Stimulated activated naive CD4-positive, alpha-beta T cell (primary cell): ENCODE measurements around the gene ZNF285.
"Not testable (repeated sequence)": the region's sequence is repeated elsewhere in the genome, so short reads cannot be mapped to it uniquely, and the experiment has no call there.

Experiments used
- DNase-seq, 6 experiments: peaks; one replicate each; lab custom pipeline; 2025; lab: John Stamatoyannopoulos, UW

ZNF285 gene

DNA sequence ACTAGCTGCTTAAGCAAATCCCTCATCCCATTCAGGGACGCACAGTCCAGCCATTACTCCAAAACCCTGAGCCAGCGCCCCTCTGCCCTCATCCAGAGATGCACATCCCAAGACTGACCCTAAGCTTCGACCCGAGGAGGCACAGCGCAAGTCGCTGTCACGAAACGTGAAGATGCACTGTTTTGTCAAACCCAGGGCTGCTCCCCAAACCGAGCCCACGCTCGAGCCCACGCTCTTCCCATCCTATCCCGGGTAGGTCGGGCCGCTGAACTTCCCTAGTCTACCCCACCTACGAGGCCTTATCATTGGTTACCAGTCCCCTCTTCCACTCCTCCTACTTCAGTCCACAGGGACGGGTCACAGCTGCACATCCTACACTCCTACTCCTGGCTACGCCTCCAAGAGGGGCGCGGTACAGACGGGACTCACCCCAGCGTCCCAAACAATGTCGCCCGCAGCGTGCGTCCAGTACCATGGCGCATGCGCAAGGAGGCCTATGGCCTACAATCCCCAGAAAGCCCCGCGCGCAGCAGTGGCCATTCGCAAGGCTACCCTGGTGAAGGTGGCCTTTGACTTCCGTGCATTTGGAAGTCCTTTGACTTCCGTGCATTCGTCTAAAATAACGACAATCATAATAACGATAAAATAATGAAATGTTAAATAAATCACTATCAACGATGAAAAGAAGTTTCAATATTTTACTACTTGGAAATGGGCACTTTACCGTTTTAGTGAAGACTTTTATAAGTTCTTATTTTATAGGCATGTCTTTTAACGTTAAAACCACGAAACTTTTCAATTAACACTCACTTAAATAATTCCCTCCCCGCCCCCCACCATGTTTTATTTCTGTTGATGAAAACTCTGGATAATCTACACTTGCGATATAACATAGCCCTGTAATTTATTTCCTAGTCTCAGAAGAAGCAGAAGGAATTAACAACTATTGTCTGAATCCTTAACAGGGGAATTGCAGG lies at the start of gene ZNF285:
Gene ZNF285 (minus strand): TSS at position 470 of the 977 bp plus-strand sequence. CDS start 4,395 bp downstream, outside the sequence.
- no peak for DNase-seq

DNA sequence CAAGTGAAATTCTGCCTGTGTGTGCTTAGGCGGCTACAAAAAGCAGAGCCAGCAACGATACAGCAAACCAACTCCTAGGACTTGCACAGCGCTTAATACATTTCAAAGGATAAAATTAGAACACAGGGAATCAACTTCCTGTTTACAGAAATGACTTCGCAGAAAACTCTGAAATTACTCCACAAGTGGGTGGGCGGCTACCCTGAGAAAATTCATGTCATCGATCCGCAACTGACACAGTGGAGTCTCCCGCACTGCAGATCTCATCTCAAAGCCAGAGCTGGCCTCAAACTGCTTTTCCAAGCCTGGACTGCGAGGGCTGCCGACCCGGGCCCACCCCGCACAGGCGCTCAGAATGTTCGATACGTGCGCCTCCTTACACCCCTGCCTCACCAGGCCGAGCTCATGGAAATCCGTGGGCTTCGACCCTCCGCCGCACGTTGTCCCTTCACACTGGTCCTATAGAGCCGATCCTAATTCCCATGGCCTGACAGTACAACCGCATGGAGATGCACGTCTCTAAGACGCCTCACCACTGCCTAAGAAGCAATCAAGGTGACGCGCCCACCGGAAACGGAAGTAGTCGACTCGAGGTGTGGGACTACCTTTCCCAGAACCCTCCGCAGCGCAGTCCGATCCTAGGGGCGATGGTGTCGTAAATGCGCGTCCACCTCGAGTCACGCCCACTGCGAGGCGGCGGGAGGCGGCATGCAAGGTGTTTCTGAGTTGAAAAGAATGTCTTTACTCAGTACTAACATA lies 46.7 kb upstream of the ZNF285 start, which contains the start of gene ZNF229:
Gene ZNF229 (minus strand): TSS at position 557 of the 759 bp plus-strand sequence. CDS start 5,625 bp downstream, outside the sequence.
- DNase-seq, result peak; percentile 14 to 75 (median 65)

DNA sequence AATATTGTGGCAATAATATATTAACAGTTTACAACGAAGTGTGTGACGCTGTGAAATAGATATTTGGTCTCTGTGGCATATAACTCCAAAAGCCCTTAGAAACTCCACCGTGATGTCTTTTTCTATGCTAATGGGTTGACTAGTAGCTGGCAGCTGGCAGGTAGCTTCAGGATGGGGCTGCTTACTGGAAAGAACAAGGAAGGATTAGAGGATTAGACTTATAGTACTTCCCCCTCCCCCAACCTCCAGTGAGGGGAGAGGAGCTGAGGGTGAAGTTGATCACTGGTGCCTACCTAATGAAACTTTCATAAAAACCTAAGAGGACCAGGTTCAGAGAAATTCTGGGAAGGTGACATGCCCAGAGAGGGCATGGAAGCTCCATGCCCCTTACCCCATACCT lies 37.0 kb upstream of the ZNF285 start:
- DNase-seq, result no peak

DNA sequence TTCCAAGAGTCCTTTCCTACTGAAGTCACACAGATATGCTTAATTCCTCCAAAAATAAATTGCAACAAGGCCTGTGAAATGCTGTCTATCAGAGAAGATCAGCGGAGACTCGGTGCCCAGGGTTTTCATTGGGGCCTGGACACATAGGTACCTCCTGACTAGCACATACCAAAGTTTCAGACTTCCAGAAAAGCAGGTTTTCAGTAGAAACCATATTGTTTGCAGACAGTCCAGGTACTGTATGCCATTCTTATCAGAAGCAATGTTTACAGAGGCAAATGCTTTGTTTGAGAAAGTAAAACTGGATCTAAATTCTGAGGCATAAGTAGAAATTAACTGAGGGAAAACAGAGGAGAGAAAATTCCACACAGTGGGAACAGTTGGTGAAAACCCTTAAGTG lies 34.0 kb upstream of the ZNF285 start:
- no peak for DNase-seq

DNA sequence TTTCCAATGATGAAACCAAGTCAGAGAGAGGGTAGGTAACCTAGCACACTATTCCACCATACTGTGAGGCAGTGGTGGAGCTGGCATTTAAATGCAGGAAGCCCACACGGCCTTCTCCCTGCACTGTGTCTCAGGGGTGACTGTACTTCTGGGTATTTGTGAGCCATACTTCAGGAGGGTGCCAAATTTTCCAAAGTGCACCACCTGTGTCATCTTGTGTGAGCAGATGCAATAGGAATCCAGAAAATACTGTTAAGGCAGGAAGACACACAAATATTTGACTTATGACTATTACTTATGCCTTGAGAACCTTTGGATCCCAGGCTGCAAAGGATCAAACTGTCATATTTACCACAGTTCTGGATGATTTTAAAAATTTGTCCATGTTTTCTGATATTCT lies 29.5 kb upstream of the ZNF285 start:
- no peak for DNase-seq

DNA sequence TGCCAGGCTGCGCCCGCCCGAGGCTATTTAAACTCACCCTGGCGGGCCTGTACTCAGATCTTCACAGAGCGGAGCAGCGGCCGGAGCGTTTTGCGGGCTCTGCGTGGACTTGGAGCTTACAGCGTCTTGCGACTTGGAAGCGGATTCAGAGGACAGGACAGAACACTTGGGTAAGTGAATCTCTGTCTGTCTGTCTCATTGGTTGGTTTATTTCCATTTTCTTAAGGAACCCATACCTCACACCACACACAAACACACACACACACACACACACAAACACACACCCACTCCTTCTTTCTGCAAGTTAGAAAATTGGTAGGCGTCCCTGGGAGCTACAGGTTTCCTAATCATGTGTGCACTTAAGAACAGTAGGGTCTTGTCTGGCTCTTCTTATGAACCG lies 14.1 kb upstream of the ZNF285 start:
- DNase-seq, result not testable (repeated sequence)

DNA sequence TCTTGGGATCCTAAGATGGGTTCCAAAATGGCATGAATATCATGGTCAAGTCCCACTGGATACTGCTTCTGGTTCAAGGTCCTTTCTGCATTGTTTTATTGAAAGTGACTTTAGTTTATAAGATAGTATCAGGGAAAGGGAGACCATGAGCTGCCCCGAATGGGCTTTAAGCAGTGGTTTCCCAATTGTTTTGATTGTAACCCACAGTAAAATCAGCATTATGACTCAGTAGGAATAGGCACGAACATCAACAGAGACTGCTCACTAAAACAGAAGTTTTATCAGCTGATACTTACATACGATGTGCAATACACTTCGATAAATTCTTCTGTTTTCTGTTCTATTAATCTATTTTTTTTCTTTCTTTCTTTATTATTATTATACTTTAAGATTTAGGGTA lies 12.1 kb downstream of the ZNF285 start:
- DNase-seq, result not testable (repeated sequence)

DNA sequence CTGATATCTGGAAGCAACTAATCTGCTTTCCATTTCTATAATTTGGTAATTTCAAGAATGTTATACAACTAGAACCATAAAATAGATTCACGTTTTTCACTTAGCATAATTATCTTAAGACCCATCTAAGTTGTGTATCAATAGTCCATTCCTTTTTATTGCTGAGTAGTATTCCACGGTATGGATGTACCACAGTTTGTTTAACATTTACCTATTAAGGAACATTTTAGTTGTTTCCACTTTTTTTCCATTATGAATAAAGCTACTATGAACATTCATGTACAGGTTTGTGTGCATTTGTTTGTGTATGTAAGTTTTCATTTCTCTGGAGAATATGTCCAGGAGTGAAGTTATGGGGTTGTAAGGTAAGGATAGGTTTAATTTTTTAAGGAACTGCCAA lies 26.6 kb downstream of the ZNF285 start:
- DNase-seq, result no peak

DNA sequence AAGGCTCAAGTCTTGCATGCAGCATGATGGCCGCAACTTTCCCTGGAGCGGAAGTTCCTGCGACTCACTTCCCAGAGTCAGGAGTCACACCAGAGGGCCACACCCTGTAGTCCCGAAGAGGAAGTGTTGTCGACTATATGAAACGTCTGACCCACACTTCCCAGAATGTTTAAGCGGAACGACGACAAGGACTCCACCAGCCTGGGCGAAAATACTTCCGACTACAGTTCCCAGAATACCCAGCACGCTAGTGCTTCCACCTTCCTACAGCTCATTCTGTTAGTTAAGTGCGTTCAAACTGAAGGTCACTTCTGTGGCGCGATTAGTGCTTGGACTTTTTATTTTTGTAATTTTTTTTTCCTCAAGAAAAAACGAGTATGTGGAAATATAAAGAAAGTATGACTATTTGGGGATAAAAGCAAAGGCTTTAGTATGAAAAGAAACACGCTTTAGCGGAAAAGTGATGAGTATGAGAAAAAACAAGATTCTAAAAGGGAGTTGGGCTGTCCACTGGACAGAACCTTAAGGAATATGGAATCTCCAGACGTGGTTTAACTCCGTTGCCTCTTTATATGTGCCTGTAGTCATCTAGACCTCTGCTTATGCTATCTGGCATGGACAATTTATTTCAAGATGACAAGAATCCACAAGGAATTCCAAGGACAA lies 29.5 kb downstream of the ZNF285 start:
- no peak for DNase-seq

DNA sequence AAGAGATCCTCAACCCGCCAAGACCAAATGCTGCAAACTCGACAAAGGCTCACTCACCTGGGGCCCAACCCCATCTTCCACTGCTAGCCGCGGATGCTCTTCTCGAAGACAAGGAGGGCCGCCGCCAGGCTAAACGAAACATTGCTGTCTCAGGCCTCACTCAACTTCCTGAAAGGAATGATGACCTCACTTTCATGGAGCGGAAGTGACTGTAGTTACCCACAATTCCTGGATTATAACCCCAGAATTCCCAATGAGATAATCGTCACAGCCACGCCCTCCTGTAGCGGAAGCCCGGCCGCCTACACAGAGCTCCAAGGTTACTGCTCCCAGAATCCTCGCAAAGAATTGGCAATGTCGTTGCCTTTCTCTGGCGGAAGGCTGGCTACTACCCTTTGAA lies 34.4 kb downstream of the ZNF285 start:
- no peak for DNase-seq

DNA sequence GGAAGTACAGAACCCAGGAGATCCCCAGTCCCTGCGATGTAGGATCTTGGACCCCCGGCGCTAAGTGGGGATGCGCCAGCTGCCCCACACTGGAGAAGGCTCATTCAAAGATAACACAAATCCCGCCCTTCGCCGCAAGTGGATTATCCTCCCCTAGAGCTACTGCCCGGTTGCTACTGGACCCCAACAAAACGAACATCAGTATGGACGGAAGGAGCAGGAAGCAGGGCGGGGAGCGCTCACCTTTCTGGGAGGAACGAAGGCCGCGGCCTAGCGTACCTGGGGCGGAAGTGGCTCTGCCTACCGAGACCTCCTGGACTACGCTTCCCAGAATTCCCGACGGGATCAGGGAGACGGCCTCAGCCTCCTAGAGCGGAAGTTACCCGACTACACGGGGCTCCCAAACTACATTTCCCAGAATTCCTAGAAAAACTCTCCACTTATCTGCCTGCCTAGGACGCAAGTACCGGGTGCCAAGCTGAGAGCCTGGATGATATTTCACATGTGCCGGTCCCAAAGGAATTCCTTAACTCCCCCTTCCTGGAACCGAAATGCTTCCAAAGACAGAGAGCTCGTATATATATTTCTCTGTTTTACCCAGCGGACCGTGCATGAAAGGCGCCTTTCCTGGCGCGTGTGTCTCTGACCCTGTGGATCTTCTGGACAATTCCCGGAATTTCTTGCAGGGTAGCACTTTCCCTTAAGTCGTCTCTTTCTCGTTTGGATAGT lies 44.9 kb downstream of the ZNF285 start, which contains the start of gene ZNF112:
Gene ZNF112 (minus strand): TSS at position 298 of the 729 bp plus-strand sequence. CDS start 16,141 bp downstream, outside the sequence.
- DNase-seq, result no peak

DNA sequence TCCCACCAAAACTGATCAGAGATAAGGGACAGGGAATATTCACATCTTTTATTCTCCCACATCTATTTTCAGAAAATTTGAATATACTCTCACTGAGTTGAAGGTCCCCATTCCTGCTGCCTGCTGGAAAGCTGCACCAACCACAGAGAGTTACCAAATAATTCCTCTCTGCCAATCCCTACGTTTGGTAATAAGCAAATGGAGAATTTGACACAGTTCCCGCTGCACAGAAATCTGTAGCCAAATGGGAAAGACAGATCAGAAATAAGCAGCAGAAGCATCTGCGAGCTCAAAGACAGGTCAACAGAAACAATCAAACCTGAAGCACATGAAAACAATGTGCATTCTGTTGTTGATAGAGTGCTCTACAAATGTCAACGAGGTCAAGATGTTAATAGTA lies 54.9 kb downstream of the ZNF285 start:
- no peak for DNase-seq

DNA sequence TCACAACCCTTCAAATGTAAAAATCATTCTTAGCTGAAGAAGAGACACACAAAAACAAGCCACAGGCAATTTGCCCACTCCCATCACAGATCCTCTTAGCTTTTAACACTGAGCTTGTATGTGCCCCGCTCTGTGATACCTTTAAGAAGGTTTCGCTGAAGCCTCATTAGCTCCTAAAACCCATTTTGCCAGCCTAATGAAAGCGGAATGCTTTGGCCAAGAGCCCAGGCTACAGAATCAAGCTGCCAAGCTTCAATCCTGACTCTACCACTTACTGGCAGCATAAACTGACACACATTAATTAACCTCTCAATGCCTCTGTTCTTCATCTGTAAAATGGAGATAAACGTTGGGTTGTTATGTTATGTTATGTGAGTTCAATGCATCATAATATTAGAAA lies 55.4 kb downstream of the ZNF285 start:
- no peak for DNase-seq

DNA sequence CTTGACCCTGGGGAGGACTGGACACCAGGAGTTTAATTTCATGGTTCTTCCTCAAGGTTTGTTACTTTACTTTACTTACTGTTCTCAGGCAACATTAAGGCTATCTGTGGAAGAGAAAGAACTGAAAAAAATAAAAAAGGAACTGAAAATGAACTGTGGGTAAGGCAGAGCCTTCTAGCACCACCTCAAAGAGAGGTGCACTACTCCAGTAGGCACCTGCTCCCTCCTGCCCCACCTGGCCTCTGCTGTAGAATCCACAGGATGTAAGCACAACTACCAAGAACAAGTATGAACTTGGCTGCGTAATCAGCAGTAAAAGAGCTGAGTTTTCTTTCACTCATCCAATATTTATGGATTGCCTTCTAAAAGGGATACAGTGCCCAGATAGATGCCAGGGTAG lies 57.2 kb downstream of the ZNF285 start:
- no peak for DNase-seq

DNA sequence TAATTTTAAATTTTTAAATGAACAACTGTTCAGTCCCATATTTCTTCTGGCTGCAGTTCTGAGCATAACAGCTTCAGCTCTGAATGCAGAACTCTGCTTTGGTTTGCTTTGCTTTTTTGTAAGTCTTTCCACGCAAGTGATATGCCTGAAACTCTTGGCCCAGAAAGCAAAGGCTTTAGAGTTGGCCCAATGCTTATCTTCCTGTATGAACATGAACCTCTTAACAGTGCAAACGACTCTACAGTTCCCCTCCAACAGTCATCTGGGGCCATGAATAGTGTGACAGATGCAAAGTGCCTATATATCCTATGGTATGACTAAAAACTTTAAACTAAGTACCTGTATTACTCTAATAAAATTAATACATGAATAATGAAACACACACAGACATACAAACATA lies 59.6 kb downstream of the ZNF285 start:
- DNase-seq, result no peak

DNA sequence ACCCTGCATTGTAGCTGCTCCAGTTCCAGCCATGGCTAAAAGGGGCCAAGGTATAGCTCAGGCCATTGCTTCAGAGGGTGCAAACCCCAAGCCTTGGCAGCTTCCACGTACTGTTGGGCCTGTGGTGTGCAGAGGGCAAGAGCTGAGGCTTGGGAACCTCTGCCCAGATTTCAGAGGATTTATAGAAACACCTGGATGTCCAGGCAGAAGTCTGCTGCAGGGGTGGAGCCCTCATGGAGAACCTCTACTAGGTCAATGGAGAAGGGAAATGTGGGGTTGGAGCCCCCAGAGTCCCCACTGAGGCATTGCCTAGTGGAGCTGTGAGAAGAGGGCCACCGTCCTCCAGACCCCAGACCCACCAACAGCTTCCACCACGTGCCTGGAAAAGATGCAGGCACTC lies 66.8 kb downstream of the ZNF285 start:
- DNase-seq, result not testable (repeated sequence)
